Inflammatory macrophage treated with lipopolysaccharide for 4 hours (primary cell): ENCODE measurements around the gene TSPAN9.

Experiments used
- DNase-seq: peaks from one replicate; pipeline ENCODE4 v3.0.0-alpha.2; 2020

The TSPAN9 gene

GRCh38 chr12:3195859-3196483, 118.8 kb downstream of the TSPAN9 start:
- no peak for DNase-seq

- no peak for DNase-seq
Observed at GRCh38 chr12:3196488-3196887, 119.3 kb downstream of the TSPAN9 start.

- DNase-seq, result no peak
Observed at GRCh38 chr12:3197131-3197818, 120.1 kb downstream of the TSPAN9 start.

- DNase-seq, result no peak
Observed at GRCh38 chr12:3199551-3200031, 122.4 kb downstream of the TSPAN9 start.

GRCh38 chr12:3200032-3200617, 122.9 kb downstream of the TSPAN9 start:
- no peak for DNase-seq

GRCh38 chr12:3200814-3201233, 123.6 kb downstream of the TSPAN9 start:
- no peak for DNase-seq

- no peak for DNase-seq
Observed at GRCh38 chr12:3201339-3202051, 124.3 kb downstream of the TSPAN9 start.

- DNase-seq, result no peak
Observed at GRCh38 chr12:3202096-3202495, 124.9 kb downstream of the TSPAN9 start.

- peak; percentile 31 for DNase-seq
Observed at GRCh38 chr12:3202734-3203446, 125.7 kb downstream of the TSPAN9 start.

GRCh38 chr12:3203713-3204112, 126.5 kb downstream of the TSPAN9 start:
- no peak for DNase-seq

- no peak for DNase-seq
Observed at GRCh38 chr12:3204143-3204542, 127.0 kb downstream of the TSPAN9 start.

- no peak for DNase-seq
Observed at GRCh38 chr12:3204730-3205531, 127.8 kb downstream of the TSPAN9 start.

GRCh38 chr12:3205742-3206519, 128.8 kb downstream of the TSPAN9 start:
- DNase-seq, result peak; percentile 16

GRCh38 chr12:3206536-3207072, 129.4 kb downstream of the TSPAN9 start:
- DNase-seq, result no peak

GRCh38 chr12:3207175-3207574, 130.0 kb downstream of the TSPAN9 start:
- no peak for DNase-seq

- DNase-seq, result no peak
Observed at GRCh38 chr12:3207858-3208257, 130.7 kb downstream of the TSPAN9 start.

- no peak for DNase-seq
Observed at GRCh38 chr12:3213188-3213587, 136.0 kb downstream of the TSPAN9 start.

- DNase-seq, result no peak
Observed at GRCh38 chr12:3213768-3214167, 136.6 kb downstream of the TSPAN9 start.

GRCh38 chr12:3214526-3215365, 137.6 kb downstream of the TSPAN9 start:
- no peak for DNase-seq
